GM19035 (cell line): ENCODE results near the gene CCL20.
A peak's percentile ranks its signal among the peaks of the same experiment; 100 is the strongest.
"Not testable (repeated sequence)": the region's sequence is repeated elsewhere in the genome, so short reads cannot be mapped to it uniquely, and the experiment has no call there.

Source experiments
- ATAC-seq: cut with Tn5 transposase; IDR thresholded peaks from one replicate; pipeline ENCODE4 v1.9.1; 2021; ENCODE audit not compliant: unreplicated experiment

The CCL20 gene, protein sequence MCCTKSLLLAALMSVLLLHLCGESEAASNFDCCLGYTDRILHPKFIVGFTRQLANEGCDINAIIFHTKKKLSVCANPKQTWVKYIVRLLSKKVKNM

GRCh38 chr2:227813562-227814353 is at the start of gene CCL20:
TSS of gene CCL20 (plus strand) at chr2:227813842. CDS start at chr2:227813912, 70 bp downstream.
- ATAC-seq: no peak

- ATAC-seq: no peak
Measured at GRCh38 chr2:227765788-227766372, 47.8 kb upstream of the CCL20 start.

- ATAC-seq: peak; percentile 98
Measured at GRCh38 chr2:227766373-227766883, 47.2 kb upstream of the CCL20 start.

DNA sequence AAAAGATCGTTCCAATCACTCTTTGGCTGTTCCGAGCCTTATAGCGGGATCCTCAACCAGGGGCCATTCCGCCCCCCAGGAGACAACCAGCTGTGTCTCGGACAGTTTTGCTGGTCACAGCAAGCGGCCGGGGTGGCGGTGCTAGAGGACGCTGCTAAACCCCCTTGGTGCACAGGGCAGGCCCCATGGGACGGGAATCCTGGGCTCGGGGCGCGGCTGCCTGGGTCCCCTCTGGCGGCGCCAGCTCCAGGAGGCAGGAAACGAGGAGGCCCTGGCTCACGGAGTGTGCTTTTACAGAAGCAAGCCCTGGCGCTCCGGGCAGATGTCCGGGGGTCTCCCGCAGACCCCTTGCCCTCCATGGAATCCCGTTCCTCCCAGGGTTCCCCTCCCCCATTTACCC is 45.8 kb upstream of the CCL20 start:
- no peak for ATAC-seq

DNA sequence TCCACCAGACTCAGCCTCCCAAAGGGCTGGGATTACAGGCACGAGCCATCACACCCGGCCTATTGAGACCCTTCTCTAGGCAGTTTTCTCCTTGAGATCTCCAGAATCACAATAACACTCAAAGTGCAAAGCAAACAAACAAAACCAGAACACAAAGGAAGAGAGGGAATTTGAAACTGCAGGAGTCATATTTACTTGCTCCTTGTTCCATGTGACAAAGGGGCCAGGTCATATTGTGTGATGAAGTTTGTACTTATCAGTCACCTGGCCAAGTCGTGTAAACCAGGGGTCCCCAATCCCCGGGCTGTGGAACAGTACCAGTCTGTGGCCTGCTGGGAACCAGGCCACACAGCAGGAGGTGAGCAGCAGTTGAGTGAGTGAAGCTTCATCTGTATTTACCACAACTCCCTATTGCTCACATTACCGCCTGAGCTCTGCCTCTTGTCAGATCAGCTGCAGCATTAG is 41.4 kb upstream of the CCL20 start:
- no peak for ATAC-seq

GRCh38 chr2:227772932-227773331 is 40.7 kb upstream of the CCL20 start:
- ATAC-seq: no peak

GRCh38 chr2:227774011-227774624 is 39.5 kb upstream of the CCL20 start:
- ATAC-seq: no peak

DNA sequence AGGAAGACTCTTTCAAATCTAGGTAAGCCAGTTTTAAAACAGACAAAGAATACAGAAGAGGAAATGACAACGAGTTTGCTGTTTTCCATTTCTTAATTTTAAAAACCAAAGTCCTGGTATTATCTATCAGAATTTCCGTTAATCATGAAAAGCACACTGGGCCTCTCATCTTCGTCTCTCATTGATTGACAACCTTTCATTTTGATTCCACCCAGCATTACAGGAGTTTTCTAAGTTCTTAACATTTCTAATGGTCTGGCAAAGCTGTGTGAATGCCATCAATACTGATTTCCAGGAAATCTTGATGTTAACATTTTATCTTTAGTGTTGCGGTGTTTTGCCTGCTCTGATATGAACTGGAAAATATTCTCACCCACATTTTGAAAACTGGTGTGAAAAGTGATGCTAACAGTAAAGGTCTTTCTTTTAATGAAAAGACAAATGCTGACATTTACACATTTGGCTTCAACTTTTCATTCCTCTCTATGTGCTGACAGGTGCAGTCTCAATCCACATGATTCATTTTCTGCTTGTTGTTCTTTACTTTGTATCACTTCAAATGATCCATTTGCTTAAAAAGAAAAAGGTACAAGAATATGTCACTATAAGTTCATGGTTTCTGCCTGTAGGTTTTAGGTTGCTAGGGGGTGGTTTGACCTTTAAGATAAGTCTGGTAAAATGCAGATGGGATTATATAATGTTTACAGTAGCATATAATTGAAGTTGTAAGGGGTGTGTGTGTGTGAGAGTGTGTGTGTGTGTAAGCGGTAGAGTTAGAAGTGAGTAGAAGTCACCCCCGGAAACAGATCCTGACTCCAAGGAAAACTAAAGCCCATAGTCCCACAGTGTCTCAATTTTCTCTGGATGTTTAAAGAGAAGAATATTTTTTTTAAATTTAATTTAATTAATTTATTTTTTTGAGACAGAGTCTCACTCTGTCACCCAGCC is 38.5 kb upstream of the CCL20 start:
- ATAC-seq: no peak

GRCh38 chr2:227780981-227781615 is 32.5 kb upstream of the CCL20 start:
- ATAC-seq: no peak

DNA sequence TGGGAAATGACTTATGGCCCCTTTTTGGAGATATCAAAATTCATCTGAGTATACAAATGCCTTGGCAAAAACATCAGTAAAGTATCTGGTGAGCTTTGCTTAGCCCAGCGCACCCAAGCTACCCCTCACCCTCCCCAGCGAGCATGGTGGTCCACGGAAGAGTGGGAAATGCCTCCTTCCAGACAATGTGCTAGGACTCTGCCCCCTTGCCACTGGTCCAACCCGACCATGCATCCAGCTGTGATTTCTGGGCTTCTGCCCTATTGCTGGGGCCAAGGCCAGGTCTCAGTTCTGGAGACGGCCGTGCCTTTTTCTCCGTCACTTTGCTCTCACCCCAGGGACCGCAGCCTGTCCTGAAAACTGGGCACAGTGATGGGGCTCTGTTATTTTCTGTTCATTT is 31.8 kb upstream of the CCL20 start:
- no peak for ATAC-seq

- peak; percentile 30 for ATAC-seq
Measured at GRCh38 chr2:227782804-227783203, 30.8 kb upstream of the CCL20 start.

- peak; percentile 97 for ATAC-seq
Measured at GRCh38 chr2:227783404-227784138, 30.1 kb upstream of the CCL20 start.

GRCh38 chr2:227785293-227785692 is 28.3 kb upstream of the CCL20 start:
- ATAC-seq: no peak

DNA sequence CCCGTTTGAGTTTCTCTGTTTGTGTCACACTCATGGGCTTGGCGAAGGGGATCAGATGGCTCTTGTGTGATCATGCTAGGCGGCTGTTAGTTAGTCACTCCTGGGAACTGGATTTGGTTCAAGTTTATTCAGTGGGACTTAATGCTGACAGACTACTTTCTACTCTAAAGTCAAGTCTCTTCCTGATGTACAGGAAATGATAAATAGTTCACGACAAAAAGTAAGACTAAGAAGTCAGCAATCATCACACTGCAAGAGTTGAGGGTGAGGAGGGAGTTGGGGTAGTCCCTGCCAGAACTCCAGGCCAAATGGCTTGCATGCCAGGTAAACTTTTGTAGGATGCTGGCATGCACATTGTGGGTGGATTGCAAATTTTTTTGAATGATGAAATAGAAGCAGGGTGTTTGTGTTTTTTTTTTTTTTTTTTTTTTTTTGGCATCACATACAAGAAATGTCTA is 25.1 kb upstream of the CCL20 start:
- ATAC-seq: no peak

GRCh38 chr2:227789803-227790202 is 23.8 kb upstream of the CCL20 start:
- ATAC-seq: peak; percentile 69

DNA sequence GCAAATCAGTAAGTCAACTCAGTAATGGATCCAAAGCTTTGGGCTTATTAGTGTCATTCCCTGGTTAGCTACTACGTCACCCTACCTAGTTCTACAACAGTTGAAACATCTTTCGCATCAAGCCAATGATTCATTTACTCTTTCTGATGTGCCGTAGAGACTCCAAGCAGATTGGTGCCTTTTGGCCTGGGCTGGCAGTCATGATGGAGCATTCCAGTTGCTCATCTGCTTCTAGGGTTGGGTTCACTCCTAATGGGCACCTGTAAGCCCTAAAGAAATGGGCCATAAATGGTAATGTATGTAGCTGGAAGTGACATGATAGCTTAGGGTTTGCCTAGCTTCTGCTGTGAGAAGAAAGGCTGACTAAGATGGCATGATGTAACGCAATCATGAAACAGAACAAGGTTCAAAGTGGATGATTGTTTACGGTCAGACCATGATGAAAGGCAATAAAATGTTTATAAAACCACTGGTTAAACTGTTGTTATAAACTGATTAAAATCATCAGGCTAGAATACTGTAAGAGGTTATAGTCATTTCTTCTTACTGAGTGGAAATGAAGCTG is 20.4 kb upstream of the CCL20 start:
- no peak for ATAC-seq

- no peak for ATAC-seq
Measured at GRCh38 chr2:227796045-227796711, 17.5 kb upstream of the CCL20 start.

DNA sequence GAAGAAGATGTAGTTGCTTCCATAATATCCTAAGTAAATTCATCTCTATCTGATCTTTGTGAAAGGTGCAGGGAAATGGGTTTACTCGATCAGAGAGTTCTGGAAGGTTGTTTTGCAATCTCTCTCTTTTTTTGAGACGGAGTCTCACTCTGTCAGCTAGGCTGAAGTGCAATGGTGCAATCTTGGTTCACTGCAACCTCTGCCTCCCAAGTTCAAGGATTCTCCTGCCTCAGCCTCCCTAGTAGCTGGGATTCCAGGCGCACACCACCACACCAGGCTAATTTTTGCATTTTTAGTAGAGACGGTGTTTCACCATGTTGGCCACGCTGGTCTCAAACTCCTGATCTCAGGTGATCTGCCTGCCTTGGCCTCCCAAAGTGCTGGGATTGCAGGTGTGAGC is 16.9 kb upstream of the CCL20 start:
- ATAC-seq: not testable (repeated sequence)
